K562 (cell line): ENCODE data around the gene SNX30. TPM values are rescaled to one million over a fixed set of nuclear protein-coding genes. Genes with fewer than 3 reads are reported as not detected.

Experiments
- BACH1 ChIP-seq: fragments of 200-800 bp; sonication (Bioruptor generic); IDR thresholded peaks from 2 replicates; pipeline ENCODE4 v1.6.1; 2016; ENCODE audit warnings: missing genetic modification characterization, missing compliant biosample characterization
- BCOR ChIP-seq: fragments of 450-650 bp; IDR thresholded peaks from 2 replicates; pipeline ENCODE4 v1.6.1; 2016
- CCNT2 ChIP-seq: IDR thresholded peaks from 2 replicates; pipeline ENCODE4 v1.6.1; 2011; ENCODE audit warnings: borderline replicate concordance, low read depth, mild to moderate bottlenecking, moderate library complexity, mixed read lengths, low read length; ENCODE audit not compliant: insufficient read length; ENCODE audit errors: extremely low read depth
- CREM ChIP-seq: IDR thresholded peaks from 2 replicates; pipeline ENCODE4 v1.6.1; 2014; ENCODE audit warnings: antibody characterized with exemption, low read depth
- EHMT2 ChIP-seq: fragments of 450-650 bp; IDR thresholded peaks from 2 replicates; pipeline ENCODE4 v1.6.1; 2018; ENCODE audit warnings: antibody characterized with exemption
- LCOR ChIP-seq: sonication (generic); formaldehyde crosslinking; IDR thresholded peaks from 2 replicates; pipeline ENCODE4 v1.8.0; 2022; ENCODE audit warnings: mild to moderate bottlenecking, missing genetic modification reagents
- NFATC3 ChIP-seq: fragments of 450-650 bp; IDR thresholded peaks from 2 replicates; pipeline ENCODE4 v1.6.1; 2017; ENCODE audit warnings: mild to moderate bottlenecking
- NUFIP1 ChIP-seq: fragments of 450-650 bp; IDR thresholded peaks from 2 replicates; pipeline ENCODE4 v1.6.1; 2018; ENCODE audit not compliant: partially characterized antibody
- SUPT5H ChIP-seq: fragments of 450-650 bp; IDR thresholded peaks from 2 replicates; pipeline ENCODE4 v1.6.1; 2016
- TAF1 ChIP-seq: IDR thresholded peaks from 2 replicates; pipeline ENCODE4 v1.6.1; 2011; ENCODE audit warnings: mild to moderate bottlenecking, low read length, moderate library complexity; ENCODE audit not compliant: insufficient read depth, control insufficient read depth, severe bottlenecking; ENCODE audit errors: extremely low read depth
- TCFL5 ChIP-seq: fragments of 250-450 bp; sonication (Bioruptor Pico); conservative IDR thresholded peaks from 2 replicates; pipeline ENCODE4 v1.6.1; 2021; ENCODE audit warnings: mild to moderate bottlenecking, moderate library complexity, matching md5 sums
- TOE1 ChIP-seq, 2 experiments: fragments of 450-650 bp in 1 of 2; sonication (generic) in 1 of 2; formaldehyde crosslinking in 1 of 2; IDR thresholded peaks; 2 replicates each; pipeline versions ENCODE4 v1.7.1 to v1.8.0; 2016 to 2022; ENCODE audit warnings: borderline replicate concordance in 2 of 2, mild to moderate bottlenecking in 2 of 2, antibody characterized with exemption in 1 of 2, inconsistent platforms in 1 of 2, low read depth in 1 of 2, missing genetic modification reagents in 1 of 2, moderate library complexity in 1 of 2
- ZBTB7A ChIP-seq: IDR thresholded peaks from 2 replicates; pipeline ENCODE4 v1.6.1; 2011; ENCODE audit warnings: low read depth, mild to moderate bottlenecking, low read length, moderate library complexity, borderline replicate concordance; ENCODE audit not compliant: control insufficient read depth
- ZC3H8 ChIP-seq: fragments of 450-650 bp; IDR thresholded peaks from 2 replicates; pipeline ENCODE4 v1.6.1; 2017
- ZNF75A ChIP-seq: fragments of 450-650 bp; formaldehyde crosslinking; IDR thresholded peaks from 2 replicates; pipeline ENCODE4 v1.4.0; 2020; ENCODE audit warnings: mild to moderate bottlenecking
- polyA plus RNA-seq, 8 experiments: library from polyadenylated mRNA; depleted of rRNA in 4 of 8; stranded (reverse) in 5 of 8; unstranded in 3 of 8; fragments of >200 nt; fragmentation: Nextera tagmentation in 2 of 8; fragmentation: Illumina TruSeq in 1 of 8; extraction: Ambion mirVana in 2 of 8; extraction: Trizol in 1 of 8; gene quantifications; 2 replicates each; pipeline versions ENCODE4 v1.2.1 to v1.2.3, GENCODE V29; 2011 to 2014; ENCODE audit warnings: inconsistent platforms in 1 of 8, missing spikeins in 1 of 8
- total RNA-seq, 7 experiments: library from RNA; depleted of rRNA in 6 of 7; stranded (reverse); fragments of >200 nt in 6 of 7; fragmentation: Illumina TruSeq in 2 of 7; extraction: Trizol in 2 of 7; gene quantifications; 2 replicates each; pipeline versions ENCODE4 v1.2.1 to v1.2.3, GENCODE V29; 2011 to 2021; ENCODE audit warnings: low replicate concordance in 1 of 7
- TF ChIP-seq, protein P1 (sequence below): fragments of 450-650 bp; formaldehyde crosslinking; IDR thresholded peaks from 2 replicates; pipeline ENCODE4 v1.4.0; 2022; ENCODE audit warnings: missing genetic modification characterization
- TF ChIP-seq, protein P2 (sequence below), 2 experiments: IDR thresholded peaks; 2 replicates each; pipeline ENCODE4 v1.6.1; 2011; ENCODE audit warnings: borderline replicate concordance in 1 of 2, control low read depth in 1 of 2, low read depth in 1 of 2, low read length in 1 of 2, mild to moderate bottlenecking in 1 of 2, mixed read lengths in 1 of 2, moderate library complexity in 1 of 2; ENCODE audit not compliant: insufficient read depth in 1 of 2, insufficient read length in 1 of 2, poor library complexity in 1 of 2, severe bottlenecking in 1 of 2; ENCODE audit errors: extremely low read depth in 1 of 2
- TF ChIP-seq, protein P3 (sequence below): fragments of 450-650 bp; formaldehyde crosslinking; IDR thresholded peaks from 2 replicates; pipeline ENCODE4 v1.4.0; 2020; ENCODE audit warnings: mild to moderate bottlenecking
- TF ChIP-seq, protein P4 (sequence below): fragments of 200-800 bp; sonication (Bioruptor generic); IDR thresholded peaks from 2 replicates; pipeline ENCODE4 v1.6.1; 2017; ENCODE audit warnings: missing genetic modification characterization, missing compliant biosample characterization
- TF ChIP-seq, protein P5 (sequence below): sonication (generic); formaldehyde crosslinking; IDR thresholded peaks from 2 replicates; pipeline ENCODE4 v1.8.0; 2022; ENCODE audit warnings: mild to moderate bottlenecking, missing genetic modification reagents, borderline replicate concordance

Gene SNX30
- total and polyA plus RNA-seq, 9 of the 15 experiments (the other 6 are each of a cell fraction or from before 2014, with no cell fraction given) = 0.76 to 5.9 (median 3.3) TPM

DNA sequence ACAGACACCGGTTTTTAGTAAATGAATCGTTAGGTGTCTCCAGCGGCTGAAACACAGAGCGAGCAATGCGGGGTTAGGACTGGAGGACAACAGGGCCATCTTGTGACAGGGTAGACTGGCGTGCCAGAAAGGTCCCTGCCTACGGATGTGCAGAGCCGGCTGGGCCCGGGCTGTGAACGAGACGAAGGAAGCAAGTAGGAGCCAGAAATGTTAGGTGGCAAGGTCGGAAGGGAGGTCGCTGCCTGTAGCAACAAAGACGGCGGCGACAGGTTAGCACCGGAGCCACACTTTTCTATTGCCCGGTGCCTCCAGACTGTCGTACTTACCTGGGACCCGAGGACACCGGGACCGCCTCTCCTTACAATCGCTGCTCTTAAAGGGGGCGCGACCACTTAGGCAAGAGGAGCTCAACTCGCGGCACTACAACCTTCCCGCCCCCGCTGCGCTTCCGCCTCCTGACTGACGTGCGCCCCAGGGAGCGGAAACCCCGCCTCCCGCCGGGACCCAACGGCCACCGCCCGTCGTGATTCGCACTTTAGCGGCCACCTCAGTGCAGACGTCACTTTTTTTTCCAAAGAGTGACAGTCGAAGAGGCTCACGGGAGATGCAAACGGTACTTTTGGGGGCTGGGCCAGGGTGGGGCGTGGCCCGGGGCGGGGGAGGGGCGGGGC lies 32.8 kb upstream of the SNX30 start, which contains the start of gene INIP (continued):
- TF ChIP-seq, protein P1, sequence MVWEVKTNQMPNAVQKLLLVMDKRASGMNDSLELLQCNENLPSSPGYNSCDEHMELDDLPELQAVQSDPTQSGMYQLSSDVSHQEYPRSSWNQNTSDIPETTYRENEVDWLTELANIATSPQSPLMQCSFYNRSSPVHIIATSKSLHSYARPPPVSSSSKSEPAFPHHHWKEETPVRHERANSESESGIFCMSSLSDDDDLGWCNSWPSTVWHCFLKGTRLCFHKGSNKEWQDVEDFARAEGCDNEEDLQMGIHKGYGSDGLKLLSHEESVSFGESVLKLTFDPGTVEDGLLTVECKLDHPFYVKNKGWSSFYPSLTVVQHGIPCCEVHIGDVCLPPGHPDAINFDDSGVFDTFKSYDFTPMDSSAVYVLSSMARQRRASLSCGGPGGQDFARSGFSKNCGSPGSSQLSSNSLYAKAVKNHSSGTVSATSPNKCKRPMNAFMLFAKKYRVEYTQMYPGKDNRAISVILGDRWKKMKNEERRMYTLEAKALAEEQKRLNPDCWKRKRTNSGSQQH (CRISPR knock-in tag) = no peak
- TF ChIP-seq TCFL5 (CRISPR knock-in tag) = no peak
- TF ChIP-seq, protein P2, sequence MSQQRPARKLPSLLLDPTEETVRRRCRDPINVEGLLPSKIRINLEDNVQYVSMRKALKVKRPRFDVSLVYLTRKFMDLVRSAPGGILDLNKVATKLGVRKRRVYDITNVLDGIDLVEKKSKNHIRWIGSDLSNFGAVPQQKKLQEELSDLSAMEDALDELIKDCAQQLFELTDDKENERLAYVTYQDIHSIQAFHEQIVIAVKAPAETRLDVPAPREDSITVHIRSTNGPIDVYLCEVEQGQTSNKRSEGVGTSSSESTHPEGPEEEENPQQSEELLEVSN (IDR thresholded peaks at IDR 0.05; ENCODE audit: borderline replicate concordance in 1 of 2, extremely low read depth in 1 of 2, insufficient read depth in 1 of 2, insufficient read length in 1 of 2, low read depth in 1 of 2, low read length in 1 of 2, poor library complexity in 1 of 2, severe bottlenecking in 1 of 2) = peak; percentile 39 to 75
- TF ChIP-seq, protein P3, sequence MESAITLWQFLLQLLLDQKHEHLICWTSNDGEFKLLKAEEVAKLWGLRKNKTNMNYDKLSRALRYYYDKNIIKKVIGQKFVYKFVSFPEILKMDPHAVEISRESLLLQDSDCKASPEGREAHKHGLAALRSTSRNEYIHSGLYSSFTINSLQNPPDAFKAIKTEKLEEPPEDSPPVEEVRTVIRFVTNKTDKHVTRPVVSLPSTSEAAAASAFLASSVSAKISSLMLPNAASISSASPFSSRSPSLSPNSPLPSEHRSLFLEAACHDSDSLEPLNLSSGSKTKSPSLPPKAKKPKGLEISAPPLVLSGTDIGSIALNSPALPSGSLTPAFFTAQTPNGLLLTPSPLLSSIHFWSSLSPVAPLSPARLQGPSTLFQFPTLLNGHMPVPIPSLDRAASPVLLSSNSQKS (CRISPR knock-in tag) = no peak
- no peak for TF ChIP-seq EHMT2
- TF ChIP-seq LCOR = no peak; the same call in 1 of the 2 replicates
- TF ChIP-seq ZC3H8 = no peak
- no peak for TF ChIP-seq NFATC3
- TF ChIP-seq NUFIP1 = no peak
- TF ChIP-seq, protein P4, sequence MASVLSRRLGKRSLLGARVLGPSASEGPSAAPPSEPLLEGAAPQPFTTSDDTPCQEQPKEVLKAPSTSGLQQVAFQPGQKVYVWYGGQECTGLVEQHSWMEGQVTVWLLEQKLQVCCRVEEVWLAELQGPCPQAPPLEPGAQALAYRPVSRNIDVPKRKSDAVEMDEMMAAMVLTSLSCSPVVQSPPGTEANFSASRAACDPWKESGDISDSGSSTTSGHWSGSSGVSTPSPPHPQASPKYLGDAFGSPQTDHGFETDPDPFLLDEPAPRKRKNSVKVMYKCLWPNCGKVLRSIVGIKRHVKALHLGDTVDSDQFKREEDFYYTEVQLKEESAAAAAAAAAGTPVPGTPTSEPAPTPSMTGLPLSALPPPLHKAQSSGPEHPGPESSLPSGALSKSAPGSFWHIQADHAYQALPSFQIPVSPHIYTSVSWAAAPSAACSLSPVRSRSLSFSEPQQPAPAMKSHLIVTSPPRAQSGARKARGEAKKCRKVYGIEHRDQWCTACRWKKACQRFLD (CRISPR knock-in tag) = peak; percentile 74; the same call in 1 of the 2 replicates
- no peak for TF ChIP-seq ZNF75A
- TF ChIP-seq BCOR = peak; percentile 40; the same call in 1 of the 2 replicates
- peak; percentile 68 for TF ChIP-seq CCNT2
- TF ChIP-seq TOE1 (IDR thresholded peaks at IDR 0.05; ENCODE audit: borderline replicate concordance) = peak; percentile 55; the same call in 1 of the 2 replicates
- no peak for TF ChIP-seq TOE1 (CRISPR knock-in tag; IDR thresholded peaks at IDR 0.05; ENCODE audit: borderline replicate concordance, low read depth)
- TF ChIP-seq, protein P5, sequence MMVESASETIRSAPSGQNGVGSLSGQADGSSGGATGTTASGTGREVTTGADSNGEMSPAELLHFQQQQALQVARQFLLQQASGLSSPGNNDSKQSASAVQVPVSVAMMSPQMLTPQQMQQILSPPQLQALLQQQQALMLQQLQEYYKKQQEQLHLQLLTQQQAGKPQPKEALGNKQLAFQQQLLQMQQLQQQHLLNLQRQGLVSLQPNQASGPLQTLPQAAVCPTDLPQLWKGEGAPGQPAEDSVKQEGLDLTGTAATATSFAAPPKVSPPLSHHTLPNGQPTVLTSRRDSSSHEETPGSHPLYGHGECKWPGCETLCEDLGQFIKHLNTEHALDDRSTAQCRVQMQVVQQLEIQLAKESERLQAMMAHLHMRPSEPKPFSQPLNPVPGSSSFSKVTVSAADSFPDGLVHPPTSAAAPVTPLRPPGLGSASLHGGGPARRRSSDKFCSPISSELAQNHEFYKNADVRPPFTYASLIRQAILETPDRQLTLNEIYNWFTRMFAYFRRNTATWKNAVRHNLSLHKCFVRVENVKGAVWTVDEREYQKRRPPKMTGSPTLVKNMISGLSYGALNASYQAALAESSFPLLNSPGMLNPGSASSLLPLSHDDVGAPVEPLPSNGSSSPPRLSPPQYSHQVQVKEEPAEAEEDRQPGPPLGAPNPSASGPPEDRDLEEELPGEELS (CRISPR knock-in tag) = no peak
- no peak for TF ChIP-seq BACH1 (tag)
- TF ChIP-seq CREM = peak; percentile 88
- peak; percentile 76; the same call in 1 of the 2 replicates for TF ChIP-seq ZBTB7A
- peak; percentile 91 for TF ChIP-seq SUPT5H
- TF ChIP-seq TAF1 = peak; percentile 70
